ENCODE results near the gene RBM34.
"Not testable (repeated sequence)": the region's sequence is repeated elsewhere in the genome, so short reads cannot be mapped to it uniquely, and the experiment has no call there.

The RBM34 gene

DNA sequence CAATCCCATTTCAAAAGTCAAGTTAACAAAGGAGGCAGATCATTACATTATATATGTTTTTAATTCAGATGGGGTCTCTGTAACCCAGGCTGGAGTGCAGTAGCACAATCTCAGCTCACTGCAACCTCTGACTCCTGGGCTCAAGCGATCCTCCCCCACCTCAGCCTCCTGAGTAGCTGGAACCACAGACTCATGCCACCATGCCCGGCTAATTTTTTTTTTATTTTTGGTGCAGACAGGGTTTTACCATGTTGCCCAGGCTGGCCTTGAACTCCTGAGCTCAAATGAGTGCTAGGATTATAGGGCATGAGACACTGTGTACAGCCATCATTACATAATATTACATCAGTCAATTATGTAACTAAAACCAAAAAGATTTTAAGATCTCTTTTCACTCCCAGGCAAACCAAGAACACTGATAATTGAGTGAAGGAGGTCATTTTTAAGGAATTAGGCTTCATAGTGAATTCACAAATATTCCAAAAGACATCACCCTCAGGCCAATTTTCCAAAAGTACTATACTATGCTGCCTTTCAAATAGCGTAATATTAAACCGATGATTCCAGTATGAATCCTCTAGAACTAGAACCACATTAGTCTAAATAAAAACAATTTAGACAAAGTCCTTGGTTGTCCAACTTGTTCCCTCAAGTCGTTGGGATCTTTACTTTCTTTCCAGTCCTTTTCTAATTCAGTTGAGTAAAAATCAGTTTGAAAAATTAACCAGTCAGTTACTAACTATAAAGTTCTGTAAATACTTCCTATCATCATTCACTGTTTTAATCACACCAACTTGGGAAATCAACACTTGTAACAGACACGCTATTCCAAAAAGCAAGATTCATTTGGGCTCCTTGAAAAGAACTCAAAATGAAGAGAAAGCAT, 48.5 kb downstream of the RBM34 start:
- DNase-seq (ENCODE audit: low spot score): no peak

DNA sequence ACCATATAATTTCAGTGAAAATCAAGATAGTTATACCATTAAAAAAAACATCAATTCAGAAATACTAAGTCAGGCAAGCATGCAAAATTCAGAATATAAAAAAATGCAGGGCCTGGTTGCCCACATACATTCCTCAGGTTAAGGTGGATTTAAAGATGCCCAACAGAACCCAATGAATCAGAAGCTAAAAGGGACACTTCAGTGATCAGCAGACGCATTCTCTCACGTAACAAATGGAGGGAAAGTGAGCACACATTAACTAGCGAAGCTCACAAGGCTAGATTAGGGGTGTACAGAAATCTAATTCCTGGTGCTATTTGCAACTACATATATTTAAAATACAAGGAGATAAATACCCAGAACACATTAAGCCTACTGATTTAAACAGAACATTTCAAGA, 49.9 kb downstream of the RBM34 start:
- no peak for DNase-seq (ENCODE audit: low spot score)

DNA sequence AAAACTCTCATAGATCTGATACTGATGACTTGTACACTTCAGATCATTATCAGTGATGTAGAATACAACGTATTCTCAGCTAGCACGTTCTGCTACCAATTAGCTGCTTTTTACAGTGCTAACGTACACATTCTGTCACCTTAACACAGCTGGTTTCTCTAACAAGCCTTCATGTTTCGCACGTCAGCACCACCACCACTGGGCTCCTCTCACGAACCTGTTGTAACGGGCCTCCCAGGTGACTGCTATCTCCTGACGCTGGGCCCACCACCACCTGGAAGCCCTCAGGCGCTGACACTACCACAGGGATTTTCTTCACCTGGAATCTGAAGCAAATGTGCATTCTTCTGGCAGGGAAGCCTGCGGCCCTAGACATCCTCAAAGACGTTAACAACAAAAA, 52.2 kb downstream of the RBM34 start:
- no peak for DNase-seq (ENCODE audit: low spot score)

DNA sequence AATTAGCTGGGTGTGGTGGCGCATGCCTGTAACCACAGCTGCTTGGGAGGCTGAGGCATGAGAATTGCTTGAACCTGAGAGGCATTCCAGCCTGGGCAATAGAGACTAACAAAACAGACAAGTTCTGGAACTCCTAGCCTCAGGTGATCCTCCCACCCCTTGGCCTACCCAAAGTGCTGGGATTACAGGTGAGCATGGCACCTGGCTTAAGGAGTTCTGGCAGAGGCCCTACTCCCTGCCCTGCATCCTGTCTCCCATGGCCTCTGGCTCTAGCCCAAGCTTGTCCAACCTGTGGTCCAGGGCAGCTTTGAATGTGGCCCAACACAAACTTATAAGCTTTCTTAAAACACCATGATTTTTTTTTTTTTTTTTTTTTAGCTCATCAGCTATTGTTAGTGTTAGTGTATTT, 52.9 kb downstream of the RBM34 start:
- DNase-seq (ENCODE audit: low spot score): no peak

DNA sequence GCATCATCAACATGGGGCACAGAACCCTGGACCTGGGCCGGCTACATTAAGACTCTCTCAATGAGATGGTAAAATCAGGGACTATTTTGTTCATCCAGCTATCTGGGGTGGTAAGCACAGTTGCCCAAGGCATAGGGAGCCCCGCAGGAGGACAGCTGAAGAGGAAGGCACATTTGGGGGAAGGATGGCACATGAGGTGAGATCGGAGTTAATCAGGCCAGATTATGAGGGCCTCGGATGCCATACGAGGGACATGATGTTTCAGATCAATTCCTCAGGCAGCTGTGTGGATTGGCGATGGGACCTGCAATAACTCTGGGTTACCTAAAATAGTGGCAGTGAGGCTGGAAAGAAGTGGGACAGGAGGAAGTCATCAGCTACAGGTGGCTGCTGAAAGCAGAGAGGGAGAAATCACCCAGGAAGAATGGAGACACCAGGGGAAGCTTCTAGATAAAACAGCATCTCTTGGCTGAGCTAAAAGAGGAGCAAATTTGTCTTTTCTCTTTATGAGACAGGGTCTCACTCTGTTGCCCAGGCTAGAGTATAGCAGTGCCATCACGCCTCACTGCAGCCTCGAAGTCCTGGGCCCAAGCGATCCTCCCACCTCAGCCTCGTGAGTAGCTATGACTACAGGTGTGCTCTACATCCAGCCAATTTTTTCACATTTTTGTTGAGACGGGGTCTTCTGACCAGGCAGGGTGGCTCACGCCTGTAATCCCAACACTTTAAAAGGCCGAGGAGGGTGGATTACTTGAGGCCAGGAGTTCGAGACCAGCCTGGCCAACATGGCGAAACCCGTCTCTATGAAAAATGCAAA, 53.5 kb downstream of the RBM34 start:
- no peak for DNase-seq (ENCODE audit: low spot score)

DNA sequence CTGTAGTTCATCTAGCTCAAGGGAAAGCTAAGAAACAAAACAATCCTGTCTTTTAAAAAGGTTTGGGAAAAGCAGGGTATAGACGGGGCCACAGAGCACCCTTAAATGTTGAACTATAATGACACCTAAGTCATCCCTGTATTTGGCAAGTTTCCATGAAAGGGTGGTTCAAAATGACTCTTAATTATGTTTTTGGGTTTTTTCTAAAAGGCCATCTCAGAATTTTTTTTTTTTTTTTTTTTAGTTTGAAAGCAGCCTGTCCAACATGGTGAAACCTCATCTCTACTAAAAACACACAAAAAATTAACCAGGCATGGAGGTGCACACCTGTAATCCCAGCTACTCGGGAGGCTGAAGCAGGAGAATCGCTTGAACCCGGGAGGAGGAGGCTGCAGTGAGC, 54.6 kb downstream of the RBM34 start:
- no peak for DNase-seq (ENCODE audit: low spot score)

DNA sequence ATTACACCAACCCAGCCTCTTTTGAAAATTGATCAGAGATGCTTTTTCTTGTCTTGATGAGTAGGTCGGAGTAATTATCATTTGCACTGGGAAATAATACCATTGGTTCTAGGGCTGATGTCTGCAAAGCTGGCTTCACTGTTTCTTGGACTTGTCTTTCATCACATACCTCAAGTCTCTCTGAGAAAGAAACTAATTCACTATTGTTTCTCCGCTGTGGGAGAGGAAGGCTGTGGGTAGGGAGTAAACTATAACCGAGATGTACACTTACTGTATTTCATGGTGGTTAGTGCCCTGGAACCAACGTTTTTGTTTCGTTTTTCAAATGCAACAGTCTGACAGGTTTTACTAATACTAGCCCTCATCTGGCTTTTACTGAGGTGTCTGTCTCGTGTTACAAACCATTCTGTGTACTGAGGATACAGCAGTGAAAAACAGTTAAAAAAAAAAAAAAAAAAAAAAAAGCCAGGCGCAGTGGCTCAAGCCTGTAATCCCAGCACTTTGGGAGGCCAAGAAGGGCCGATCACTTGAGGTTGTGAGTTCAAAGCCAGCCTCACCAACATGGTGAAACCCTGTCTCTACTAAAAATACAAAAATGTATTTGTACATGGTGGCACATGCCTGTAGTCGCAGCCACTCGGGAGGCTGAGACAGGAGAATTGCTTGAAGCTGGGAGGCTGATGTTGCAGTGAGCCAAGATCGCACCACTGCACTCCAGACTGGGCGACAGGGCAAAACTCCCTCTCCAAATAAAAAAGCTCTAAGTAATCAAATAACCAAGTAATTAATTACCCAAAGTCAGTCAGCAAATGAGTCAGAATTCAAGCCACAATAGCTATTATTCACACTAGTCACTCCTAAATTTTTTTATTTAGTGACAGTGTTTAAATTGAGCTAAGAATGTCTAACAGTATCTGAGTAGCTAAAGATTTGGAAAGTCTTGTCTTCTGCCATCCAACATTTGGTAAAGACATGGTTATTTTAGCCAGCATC, 55.7 kb downstream of the RBM34 start:
- no peak for DNase-seq (ENCODE audit: low spot score)

DNA sequence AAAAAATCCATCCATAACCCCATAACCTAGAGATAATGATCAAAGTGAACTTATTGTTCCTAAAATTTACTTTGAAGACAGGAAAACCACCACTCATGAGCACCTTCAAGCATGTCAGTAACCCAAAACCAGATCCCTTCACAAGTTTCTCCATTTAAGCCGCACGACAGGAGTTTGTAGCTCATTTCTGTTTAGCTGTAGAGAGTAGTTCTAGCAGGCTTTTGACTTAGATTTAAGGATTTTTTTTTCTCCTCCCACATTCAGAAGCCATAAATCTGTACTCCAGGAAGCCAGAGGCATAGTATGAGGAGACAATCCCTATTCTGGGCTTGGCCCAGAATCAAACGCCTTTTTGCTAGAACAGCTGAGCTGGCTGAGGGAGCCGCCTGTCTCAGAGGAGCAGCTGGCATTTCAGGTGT, 58.0 kb downstream of the RBM34 start:
- no peak for DNase-seq (ENCODE audit: low spot score)

DNA sequence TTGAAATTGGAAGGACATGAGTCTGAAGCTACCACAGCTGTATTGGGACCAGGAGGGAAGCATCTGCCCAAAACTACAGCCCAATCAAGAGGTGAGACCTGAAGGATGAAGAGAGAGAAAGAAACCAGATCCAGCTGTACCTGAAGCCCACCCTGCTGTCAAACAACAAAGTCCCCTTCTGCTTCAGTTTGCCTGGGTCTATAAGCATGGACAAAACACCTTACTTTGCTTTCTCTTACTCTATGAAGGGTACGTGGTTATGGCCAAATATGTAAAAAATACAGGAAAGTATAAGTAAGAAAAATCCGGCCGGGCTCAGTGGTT, 58.8 kb downstream of the RBM34 start:
- no peak for DNase-seq (ENCODE audit: low spot score)

DNA sequence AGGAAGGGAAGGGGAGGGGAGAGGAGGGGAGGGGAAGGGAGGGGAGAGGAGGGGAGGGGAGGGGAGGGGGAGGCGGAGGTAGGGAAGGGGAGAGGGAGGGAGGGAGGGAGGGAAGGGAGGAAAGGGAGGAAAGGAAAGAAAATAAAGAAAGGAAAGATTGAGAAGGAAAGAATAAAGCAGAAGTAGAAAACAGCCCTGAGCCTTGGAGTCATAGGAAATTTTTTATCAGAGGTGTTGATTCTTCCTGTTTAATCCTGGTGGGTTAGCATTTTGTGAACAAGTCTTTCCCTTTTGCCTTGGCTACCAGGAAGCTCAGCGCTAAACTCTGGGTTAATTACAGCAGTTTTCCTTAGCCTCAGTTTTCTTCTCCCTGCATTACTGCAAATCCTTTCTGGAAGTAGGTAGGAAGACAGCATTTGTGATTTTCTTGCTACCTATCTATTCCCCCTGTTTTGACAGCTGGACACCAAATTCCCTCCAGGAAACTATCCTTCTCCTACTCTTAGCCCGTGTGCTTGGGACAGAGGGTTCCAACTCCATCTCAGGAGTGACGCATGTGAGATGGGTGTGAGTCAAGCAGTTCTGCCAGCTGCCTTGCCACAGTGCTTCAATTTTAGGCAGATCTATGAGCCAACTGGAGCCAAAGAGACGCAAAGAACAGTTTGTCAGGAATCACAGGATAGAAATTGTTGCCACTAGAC, 59.3 kb downstream of the RBM34 start:
- no peak for DNase-seq (ENCODE audit: low spot score)

DNA sequence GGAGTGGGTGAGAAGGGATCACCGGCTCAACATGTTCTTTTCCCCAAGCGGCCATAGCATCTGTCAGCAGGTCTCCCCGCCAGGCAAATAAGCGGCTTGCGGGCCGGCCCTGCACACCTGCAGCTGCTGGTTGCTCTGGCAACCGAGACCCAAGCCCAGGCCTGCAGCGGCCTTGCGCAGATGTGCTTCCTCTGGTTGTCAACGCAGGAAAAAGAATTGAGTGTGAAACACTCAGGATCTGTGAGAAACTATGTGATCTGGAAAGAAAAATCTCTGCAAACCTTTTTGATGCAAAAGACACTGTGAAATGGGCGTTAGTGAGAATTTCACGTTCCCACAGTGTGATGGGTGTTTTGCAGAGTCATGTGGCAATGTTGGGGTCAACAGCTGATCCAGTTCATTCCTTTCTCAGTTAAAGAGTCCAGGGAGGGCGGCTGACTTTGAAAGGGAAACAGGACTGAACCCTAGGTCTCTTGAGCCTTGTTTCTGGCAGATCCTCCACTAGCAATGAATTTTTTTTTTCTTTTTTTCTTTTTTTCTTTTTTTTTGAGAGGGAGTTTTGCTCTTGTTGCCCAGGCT, 60.8 kb downstream of the RBM34 start:
- DNase-seq (ENCODE audit: low spot score): peak; percentile 50

DNA sequence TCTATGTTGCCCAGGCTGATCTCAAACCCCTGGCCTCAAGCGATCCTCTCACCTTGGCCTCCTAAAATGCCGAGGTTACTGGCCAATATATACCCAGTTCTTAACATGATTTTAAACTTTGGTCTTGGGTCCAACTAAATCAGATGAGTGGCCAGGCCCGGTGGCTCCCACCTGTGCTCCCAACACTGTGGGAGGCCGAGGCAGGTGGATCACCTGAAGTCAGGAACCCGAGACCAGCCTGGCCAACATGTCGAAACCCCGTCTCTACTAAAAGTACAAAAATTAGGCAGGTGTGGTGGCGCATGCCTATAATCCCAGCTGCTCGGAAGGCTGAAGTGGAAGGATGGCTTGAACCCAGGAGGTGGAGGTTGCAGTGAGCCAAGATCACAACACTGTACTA, 62.1 kb downstream of the RBM34 start:
- DNase-seq (ENCODE audit: low spot score): no peak

DNA sequence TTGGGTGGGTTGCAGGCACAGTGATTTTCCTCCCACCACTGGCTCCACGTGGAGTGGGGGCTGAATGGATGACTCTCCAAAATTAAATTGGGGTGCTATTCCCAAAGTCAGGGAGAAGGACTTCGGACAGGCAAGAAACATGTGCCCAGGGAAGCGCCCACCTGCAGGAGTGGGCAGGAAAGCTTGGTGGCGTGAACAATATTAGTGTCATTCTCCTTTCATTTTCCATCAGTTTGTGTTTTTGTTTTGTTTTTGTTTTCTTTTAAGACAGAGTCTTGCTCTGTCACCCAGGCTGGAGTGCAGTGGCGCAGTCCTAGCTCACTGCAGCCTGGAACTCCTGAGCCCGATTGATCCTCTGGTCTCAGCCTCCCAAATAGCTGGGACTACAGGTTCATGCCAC, 62.5 kb downstream of the RBM34 start:
- no peak for DNase-seq (ENCODE audit: low spot score)

DNA sequence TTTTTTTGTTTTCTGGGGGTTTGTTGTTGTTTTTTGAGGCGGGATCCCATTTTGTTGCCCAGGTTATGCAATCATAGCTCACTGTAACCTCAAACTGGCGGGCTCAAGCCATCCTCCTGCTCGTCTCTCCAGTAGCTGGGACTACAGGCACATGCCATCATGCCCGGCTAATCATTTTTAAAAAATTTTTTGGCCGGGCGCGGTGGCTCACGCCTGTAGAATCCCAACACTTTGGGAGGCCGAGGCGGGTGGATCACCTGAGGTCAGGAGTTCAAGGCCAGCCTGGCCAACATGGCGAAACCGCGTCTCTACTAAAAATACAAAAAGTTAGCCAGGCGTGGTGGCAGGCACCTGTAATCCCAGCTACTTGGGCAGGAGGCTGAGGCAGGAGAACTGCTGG, 63.5 kb downstream of the RBM34 start:
- DNase-seq (ENCODE audit: low spot score): not testable (repeated sequence)

DNA sequence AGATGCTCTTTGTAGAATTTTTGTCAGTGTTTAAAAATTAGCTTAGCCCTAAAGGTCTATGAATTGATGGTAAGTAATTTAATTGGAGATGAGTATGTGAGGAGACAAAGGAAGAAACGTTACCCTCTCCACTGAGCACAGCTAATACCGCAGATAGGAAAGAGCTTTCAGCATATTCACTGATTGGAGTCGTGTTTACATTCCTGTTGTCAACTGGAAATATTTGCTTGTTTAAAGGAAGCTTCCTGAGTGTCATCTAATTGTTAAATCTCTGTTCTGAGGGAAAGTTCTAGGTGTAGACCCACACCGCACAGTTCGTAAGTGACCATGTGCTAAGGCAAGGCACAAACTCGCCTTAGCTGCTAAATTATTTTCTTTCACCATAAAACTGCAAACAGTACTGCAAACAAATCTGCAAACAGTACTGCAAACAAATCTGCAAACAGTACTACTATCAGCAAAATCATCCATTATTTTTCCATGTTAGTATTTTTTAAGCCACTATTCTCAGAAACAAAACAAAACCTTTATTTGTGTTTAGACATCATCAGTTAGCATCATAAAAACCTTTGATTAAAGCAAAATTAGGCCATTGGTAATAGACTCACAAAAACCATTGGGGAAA, 65.0 kb downstream of the RBM34 start:
- no peak for DNase-seq (ENCODE audit: low spot score)

DNA sequence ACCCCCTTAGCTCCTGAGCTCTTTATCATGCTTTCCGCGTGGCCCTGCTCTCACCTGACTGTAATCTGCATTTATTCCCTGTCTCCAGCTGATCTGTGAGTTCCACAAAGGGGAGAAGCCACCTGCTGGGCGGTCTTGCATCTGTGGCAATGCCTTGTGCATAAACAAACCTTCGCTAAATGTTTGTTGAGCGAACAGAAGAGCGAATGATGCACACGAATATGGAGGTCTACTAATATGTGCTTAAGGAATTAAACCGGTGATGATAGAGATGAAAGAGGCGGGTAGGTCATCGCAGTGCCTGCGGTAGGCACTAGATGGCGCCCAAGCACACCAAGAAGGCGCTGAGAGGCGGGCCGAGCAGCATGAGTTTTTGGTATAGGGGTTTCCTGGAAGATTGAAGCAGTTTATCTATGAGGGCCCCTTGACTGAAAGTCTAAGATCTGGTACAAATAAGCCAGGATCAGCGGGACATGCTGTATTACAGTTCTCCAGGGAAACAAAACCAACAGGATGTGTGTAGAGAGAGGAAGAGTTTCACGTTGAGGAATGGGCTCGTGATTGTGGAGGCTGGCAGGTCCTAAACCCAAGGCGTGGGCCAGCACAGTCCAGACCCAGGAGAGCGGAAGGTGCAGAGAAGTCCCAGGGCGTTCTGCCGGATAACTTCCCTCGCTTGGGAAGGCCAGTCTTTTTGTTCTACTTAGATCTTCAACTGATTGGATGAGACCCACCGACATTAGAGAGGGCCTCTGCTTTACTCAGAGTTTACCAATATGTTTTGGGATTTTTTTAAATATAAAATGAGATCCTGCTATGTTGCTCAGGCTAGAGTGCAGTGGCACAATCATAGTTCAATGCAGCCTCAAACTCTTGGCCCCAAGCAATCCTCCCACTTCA, 67.1 kb downstream of the RBM34 start:
- peak; percentile 90 for DNase-seq (ENCODE audit: low spot score)

DNA sequence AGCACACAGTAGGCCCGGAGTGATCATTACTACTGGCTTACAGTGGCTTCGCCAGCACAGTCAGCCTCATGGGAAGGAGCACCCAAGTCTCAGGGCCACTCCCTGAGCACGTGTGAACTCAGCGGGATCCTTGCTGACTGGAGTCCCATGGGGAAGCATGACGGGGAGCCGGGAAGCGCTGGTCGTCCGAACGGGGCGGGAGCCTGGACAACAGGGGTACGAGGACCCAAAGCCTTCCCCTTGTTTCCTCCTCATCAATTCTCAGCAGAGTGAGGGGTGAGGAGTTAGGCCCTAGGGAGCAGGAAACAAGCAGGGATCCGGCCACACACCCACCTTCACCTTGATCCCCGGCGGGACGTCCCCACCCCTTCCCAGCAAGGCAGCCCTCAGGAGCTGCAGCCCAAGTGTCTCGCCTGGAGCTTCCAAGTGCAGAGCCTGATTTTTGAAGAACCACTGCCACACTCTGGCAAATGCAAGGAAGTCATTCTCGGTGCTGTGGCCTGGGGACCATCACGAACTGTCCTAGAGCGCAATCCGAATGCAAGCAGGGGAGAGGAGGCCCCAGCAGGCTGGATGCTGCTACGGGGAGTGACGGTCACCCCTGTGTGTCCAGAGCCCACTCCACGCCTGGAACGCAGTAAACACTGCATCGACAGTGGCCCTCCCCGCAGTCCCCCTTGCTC, 67.9 kb downstream of the RBM34 start:
- peak; percentile 74 for DNase-seq (ENCODE audit: low spot score)

DNA sequence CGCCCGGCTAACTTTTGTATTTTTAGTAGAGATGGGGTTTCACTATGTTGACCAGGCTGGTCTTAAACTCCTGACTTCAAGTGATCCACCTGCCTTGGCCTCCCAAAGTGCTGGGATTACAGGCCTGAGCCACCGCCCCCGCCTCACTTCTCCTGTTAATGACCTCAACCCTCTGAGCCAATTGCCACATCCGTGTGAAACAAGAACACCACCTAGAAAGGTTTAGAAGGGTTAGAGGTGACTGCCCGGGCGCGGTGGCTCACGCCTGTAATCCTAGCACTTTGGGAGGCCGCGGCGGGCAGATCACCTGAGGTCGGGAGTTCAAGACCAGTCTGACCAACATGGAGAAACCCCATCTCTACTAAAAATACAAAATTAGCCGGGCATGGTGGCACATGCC, 68.6 kb downstream of the RBM34 start:
- not testable (repeated sequence) for DNase-seq (ENCODE audit: low spot score)

DNA sequence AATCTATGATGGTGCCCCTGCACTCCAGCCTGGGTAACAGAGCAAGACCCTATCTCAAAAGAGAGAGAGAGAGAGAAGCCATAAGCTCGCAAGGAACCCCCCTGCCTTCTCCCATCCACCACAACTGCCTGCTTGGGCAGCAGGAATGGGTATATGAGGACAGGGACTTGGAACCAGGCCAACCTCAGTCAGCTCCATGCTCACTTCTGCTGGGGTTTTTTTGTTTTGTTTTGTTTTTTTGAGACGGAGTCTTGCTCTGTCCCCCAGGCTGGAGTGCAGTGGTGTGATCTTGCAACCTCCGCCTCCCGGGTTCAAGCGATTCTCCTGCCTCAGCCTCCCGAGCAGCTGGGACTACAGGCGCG, 69.0 kb downstream of the RBM34 start:
- DNase-seq (ENCODE audit: low spot score): not testable (repeated sequence)
